Spleen (tissue), 11 donors: ENCODE measurements around the gene GCA. TPM values are rescaled to one million over a fixed set of nuclear protein-coding genes. Genes with fewer than 3 reads are reported as not detected.

ENCODE experiments used
- DNase-seq: peaks from one replicate; pipeline ENCODE4 v3.0.0-alpha.2; 2020
- H3K27ac ChIP-seq, 8 donors: fragments of 200-600 bp; sonication (generic) in 7 of 8; 1 replicate in 4 of 8; 2 replicates in 4 of 8; pipeline versions ENCODE4 v1.5.0 to v1.8.0; 2016 to 2021; ENCODE audit warnings: inconsistent platforms in 4 of 8, mild to moderate bottlenecking in 4 of 8, moderate library complexity in 1 of 8
- H3K27me3 ChIP-seq, 7 donors: fragments of 200-600 bp; sonication (generic) in 6 of 7; replicated peaks in 1 of 7; 1 replicate in 4 of 7; 2 replicates in 3 of 7; pipeline versions ENCODE4 v1.5.0 to v1.8.0; 2016 to 2021; ENCODE audit warnings: inconsistent platforms in 3 of 7, mild to moderate bottlenecking in 1 of 7
- H3K36me3 ChIP-seq, 6 donors: fragments of 200-600 bp; sonication (generic) in 5 of 6; 1 replicate in 4 of 6; 2 replicates in 2 of 6; pipeline versions ENCODE4 v1.5.0 to v1.8.0; 2016 to 2021; ENCODE audit warnings: inconsistent platforms in 2 of 6
- H3K4me1 ChIP-seq, 6 donors: fragments of 200-600 bp; sonication (generic) in 5 of 6; 1 replicate in 3 of 6; 2 replicates in 3 of 6; pipeline versions ENCODE4 v1.5.0 to v1.8.0; 2016 to 2021; ENCODE audit warnings: inconsistent platforms in 3 of 6
- H3K4me3 ChIP-seq, 8 donors: fragments of 200-600 bp; sonication (generic) in 7 of 8; 1 replicate in 4 of 8; 2 replicates in 4 of 8; pipeline versions ENCODE4 v1.5.0 to v1.8.0; 2016 to 2021; ENCODE audit warnings: inconsistent platforms in 4 of 8, mild to moderate bottlenecking in 4 of 8, moderate library complexity in 2 of 8
- H3K9me3 ChIP-seq, 8 donors: fragments of 200-600 bp; sonication (generic) in 7 of 8; 1 replicate in 4 of 8; 2 replicates in 4 of 8; pipeline versions ENCODE4 v1.5.0 to v1.8.0; 2016 to 2021; ENCODE audit warnings: inconsistent platforms in 4 of 8
- POLR2A ChIP-seq, 3 donors: fragments of 450-650 bp; IDR thresholded peaks; one replicate each; pipeline ENCODE4 v1.5.1; 2017; ENCODE audit warnings: antibody characterized with exemption in 3 of 3, mild to moderate bottlenecking in 1 of 3
- POLR2AphosphoS5 ChIP-seq, 3 donors: sonication (generic); formaldehyde crosslinking; IDR thresholded peaks; one replicate each; pipeline ENCODE4 v1.5.1; 2017; ENCODE audit warnings: antibody characterized with exemption in 3 of 3
- WGBS, 5 donors: extraction: QIAGEN DNeasy Blood & Tissue Kit in 3 of 5; methylation state at CpG; one replicate each; pipeline versions ENCODE4 v1.1.5 to v1.1.7; 2013 to 2018; 5-methylcytosine and 5-hydroxymethylcytosine counted together
- intact Hi-C: fragments of 100-400 bp; cut with DNase I; formaldehyde crosslinking; loops from one replicate; pipeline ENCODE4 v1.15.0; 2023; ENCODE audit warnings: low total_unique reads
- polyA plus RNA-seq, 3 donors: library from polyadenylated mRNA; stranded (reverse); fragments of 200-250 nt; gene quantifications; one replicate each; pipeline ENCODE4 v1.2.1, GENCODE V29; 2013
- total RNA-seq, 7 donors: library from RNA; depleted of rRNA in 3 of 7; stranded (reverse); fragments of >200 nt in 3 of 7; fragmentation: NEBNext Ultra II Directional in 4 of 7; extraction: Animal tissue kit (Norgen Biotek cat#: 25700) in 4 of 7; gene quantifications; one replicate each; pipeline versions ENCODE4 v1.1.0 to v1.2.1, GENCODE V29; 2016 to 2021
- TF ChIP-seq, protein P1 (sequence below), 11 experiments: fragments of 200-600 bp in 7 of 11; fragments of 450-650 bp in 4 of 11; sonication (generic) in 4 of 11; IDR thresholded peaks in 8 of 11; conservative IDR thresholded peaks in 3 of 11; 1 replicate in 7 of 11; 2 replicates in 4 of 11; pipeline versions ENCODE4 v1.4.0 to v1.8.0; 2016 to 2021; ENCODE audit warnings: antibody characterized with exemption in 11 of 11, inconsistent platforms in 4 of 11, mild to moderate bottlenecking in 1 of 11
- donor health status: healthy with polysubstance abuse.
- donor health status: DM: no; HTN: no; CAD: no; lungs with moderate emphysema.
- donor health status: DM: no; HTN: no; CAD: no.
- donor health status: Bipolar disorder and iron deficiency.
- donor health status: healthy.
- donor health status: DM: no; HTN: no; CAD: no.
- donor health status: DM: yes; HTN: yes; CAD: no.

Gene GCA
- total and polyA plus RNA-seq, 10 donors, result 49.1 to 498 (median 152) TPM

DNA sequence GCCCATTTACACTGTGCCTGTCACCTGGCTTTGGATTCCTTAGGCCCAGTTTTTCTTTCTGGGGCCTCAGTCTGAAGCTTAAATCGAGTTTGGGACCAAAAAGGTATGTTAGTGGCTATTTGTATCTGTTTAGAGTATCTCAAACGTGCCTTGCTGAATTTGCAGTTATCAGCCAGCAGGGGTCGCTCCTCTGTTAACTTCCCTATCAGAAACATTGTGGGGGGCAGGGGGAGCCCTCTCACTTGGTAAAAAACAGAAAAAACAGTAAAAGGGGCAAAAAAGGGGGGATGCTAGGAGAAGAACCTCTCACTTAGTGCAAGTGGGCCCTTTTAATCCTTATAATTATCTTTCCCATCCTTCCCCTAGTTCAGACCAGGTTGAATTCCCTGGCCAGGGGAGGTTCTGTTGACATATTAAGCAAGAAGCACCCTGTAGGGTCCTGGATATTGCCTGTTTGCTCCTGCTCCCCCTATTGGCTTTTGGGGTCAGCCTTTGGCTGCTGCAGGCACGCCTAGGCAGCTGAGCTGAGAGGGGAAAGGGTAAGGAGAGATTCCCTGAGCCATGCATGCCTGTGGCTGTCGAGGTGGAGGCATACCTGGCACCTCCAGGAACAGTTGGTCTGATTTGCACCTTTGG, 16.7 kb upstream of the GCA start:
- Histone ChIP-seq H3K4me1 (peaks cover 0 to 19% (median 0%) of the 10 kb centered on the region in 6 donors), H3K36me3 (no peaks in the 10 kb centered on the region), H3K27ac (no peak overlapping the region), H3K27me3 (no peaks in the 10 kb centered on the region), H3K9me3 (peaks cover 0 to 4% (median 0%) of the 10 kb centered on the region in 8 donors), H3K4me3 (no peak overlapping the region)
- 62 to 78% (median 69%) methylated on average over 5 of the region's 5 CpGs for WGBS, 5 donors
- DNase-seq, result no peak
- intact Hi-C loops, result no loop called here
- TF ChIP-seq POLR2A (IDR thresholded peaks at IDR 0.05) (no peak), POLR2AphosphoS5 (IDR thresholded peaks at IDR 0.05) (no peak)
- TF ChIP-seq, protein P1, sequence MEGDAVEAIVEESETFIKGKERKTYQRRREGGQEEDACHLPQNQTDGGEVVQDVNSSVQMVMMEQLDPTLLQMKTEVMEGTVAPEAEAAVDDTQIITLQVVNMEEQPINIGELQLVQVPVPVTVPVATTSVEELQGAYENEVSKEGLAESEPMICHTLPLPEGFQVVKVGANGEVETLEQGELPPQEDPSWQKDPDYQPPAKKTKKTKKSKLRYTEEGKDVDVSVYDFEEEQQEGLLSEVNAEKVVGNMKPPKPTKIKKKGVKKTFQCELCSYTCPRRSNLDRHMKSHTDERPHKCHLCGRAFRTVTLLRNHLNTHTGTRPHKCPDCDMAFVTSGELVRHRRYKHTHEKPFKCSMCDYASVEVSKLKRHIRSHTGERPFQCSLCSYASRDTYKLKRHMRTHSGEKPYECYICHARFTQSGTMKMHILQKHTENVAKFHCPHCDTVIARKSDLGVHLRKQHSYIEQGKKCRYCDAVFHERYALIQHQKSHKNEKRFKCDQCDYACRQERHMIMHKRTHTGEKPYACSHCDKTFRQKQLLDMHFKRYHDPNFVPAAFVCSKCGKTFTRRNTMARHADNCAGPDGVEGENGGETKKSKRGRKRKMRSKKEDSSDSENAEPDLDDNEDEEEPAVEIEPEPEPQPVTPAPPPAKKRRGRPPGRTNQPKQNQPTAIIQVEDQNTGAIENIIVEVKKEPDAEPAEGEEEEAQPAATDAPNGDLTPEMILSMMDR (IDR thresholded peaks at IDR 0.05 in 8 of 11, conservative IDR thresholded peaks at IDR 0.05 in 3 of 11), result peak in 8 of 11 experiments; percentile 11 to 73 (median 53)

DNA sequence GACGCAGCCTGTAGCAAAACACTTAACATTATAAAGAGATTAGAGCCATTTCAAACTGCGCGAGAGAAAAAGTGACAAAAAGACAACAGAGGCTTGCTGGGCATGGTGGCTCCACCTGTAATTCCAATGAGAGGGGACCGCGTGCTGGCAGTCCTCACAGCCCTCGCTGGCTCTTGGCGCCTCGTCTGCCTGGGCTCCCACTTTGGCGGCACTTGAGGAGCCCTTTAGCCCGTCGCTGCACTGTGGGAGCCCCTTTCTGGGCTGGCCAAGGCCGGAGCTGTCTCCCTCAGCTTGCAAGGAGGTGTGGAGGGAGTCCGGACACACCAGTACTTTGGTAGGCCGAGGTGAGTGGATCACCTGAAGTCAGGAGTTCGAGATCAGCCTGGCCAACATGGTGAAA, 16.1 kb upstream of the GCA start:
- peak overlapping the region in 1 of 8 donors; percentile 54 for H3K27ac ChIP-seq
- H3K27me3 ChIP-seq, result no peaks in the 10 kb centered on the region
- peaks cover 0 to 4% (median 0%) of the 10 kb centered on the region in 8 donors for H3K9me3 ChIP-seq
- no peak overlapping the region for H3K4me3 ChIP-seq
- DNase-seq, result no peak
- H3K4me1 ChIP-seq, result peaks cover 0 to 19% (median 0%) of the 10 kb centered on the region in 6 donors
- no peaks in the 10 kb centered on the region for H3K36me3 ChIP-seq
- no peak for TF ChIP-seq POLR2AphosphoS5 (IDR thresholded peaks at IDR 0.05)
- TF ChIP-seq, protein P1 (IDR thresholded peaks at IDR 0.05 in 8 of 11, conservative IDR thresholded peaks at IDR 0.05 in 3 of 11), result no peak
- TF ChIP-seq POLR2A (IDR thresholded peaks at IDR 0.05), result no peak
- intact Hi-C loops, result no loop called here
- WGBS, 5 donors, result 94 to 97% (median 97%) methylated on average over 15 of the region's 15 CpGs

DNA sequence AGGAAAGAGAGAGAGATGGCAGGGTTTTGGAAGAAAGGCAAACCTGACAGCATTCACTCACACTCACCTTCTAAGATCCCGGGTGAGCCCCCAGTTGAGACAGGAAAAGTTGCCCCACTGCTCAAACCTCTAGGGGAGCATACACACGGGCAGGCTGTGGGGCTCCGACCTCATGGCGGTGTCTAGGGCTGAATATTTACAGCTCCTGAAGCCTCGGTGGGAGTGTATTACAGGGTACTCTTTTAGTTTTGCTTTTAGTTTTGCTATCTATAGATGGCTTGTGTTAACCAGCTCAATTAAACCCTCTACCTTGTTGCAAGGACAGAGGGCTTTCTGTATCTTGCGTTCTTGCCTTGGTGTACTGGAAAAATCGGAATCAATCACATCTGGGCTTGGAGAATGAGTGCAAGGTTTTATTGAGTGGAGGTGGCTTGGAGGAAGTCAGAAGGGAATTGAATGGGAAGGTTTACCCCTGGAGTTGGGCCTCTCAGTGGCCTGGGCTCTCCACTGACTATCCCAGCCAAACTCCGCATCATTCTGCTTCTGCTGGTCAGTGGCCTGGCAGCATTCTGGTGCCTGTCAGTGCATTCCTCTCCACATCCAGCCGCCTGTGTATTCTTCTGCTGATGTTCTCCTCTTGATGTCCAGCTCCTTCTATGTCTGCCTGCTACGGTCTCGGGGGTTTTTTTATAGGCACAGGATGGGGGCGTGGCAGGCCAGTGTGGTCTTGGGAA, 15.3 kb upstream of the GCA start:
- Histone ChIP-seq H3K27me3 (no peaks in the 10 kb centered on the region), H3K4me1 (peaks cover 0 to 19% (median 0%) of the 10 kb centered on the region in 6 donors), H3K36me3 (no peaks in the 10 kb centered on the region), H3K4me3 (peak overlapping the region in 1 of 8 donors; percentile 22), H3K9me3 (peaks cover 0 to 4% (median 0%) of the 10 kb centered on the region in 8 donors), H3K27ac (peak overlapping the region in 2 of 8 donors; percentile 30 to 54)
- DNase-seq, result no peak
- WGBS, 5 donors, result 77 to 86% (median 80%) methylated on average over 12 of the region's 12 CpGs
- intact Hi-C loops, result no loop called here
- TF ChIP-seq POLR2AphosphoS5 (IDR thresholded peaks at IDR 0.05), result no peak
- TF ChIP-seq, protein P1 (IDR thresholded peaks at IDR 0.05 in 8 of 11, conservative IDR thresholded peaks at IDR 0.05 in 3 of 11), result no peak

GRCh38 chr2:162330881-162331280, 13.1 kb upstream of the GCA start:
- H3K27ac ChIP-seq, result no peak overlapping the region
- WGBS, 5 donors, result 90 to 100% (median 98%) methylated on average over 1 of the region's 1 CpG
- no peaks in the 10 kb centered on the region for H3K36me3 ChIP-seq
- H3K9me3 ChIP-seq, result peaks cover 0 to 4% (median 0%) of the 10 kb centered on the region in 8 donors
- TF ChIP-seq, protein P1 (IDR thresholded peaks at IDR 0.05 in 8 of 11, conservative IDR thresholded peaks at IDR 0.05 in 3 of 11), result no peak
- no peak for TF ChIP-seq POLR2AphosphoS5 (IDR thresholded peaks at IDR 0.05)
- TF ChIP-seq POLR2A (IDR thresholded peaks at IDR 0.05), result no peak
- H3K27me3 ChIP-seq, result no peaks in the 10 kb centered on the region
- DNase-seq, result no peak
- intact Hi-C loops, result no loop called here
- peaks cover 0 to 28% (median 0%) of the 10 kb centered on the region in 6 donors for H3K4me1 ChIP-seq
- no peak overlapping the region for H3K4me3 ChIP-seq
